Caco-2 (cell line): ENCODE measurements around the gene MS4A6A. TPM values are rescaled to one million over a fixed set of nuclear protein-coding genes. Genes with fewer than 3 reads are reported as not detected.

Experiments used
- BruUV-seq: library from RNA; stranded (reverse); fragments of 400-500 nt; replicated peaks from 2 replicates; lab custom pipeline; 2021; lab: Mats Ljungman, UMichigan
- CTCF ChIA-PET: fragments of 300-600 bp; sonication (Branson Sonifier 250); formaldehyde crosslinking; loops from one replicate; lab custom pipeline; 2022; ENCODE audit warnings: antibody characterized with exemption; lab: Charles Lee
- POLR2A ChIA-PET: fragments of 300-600 bp; sonication (Branson Sonifier 250); formaldehyde crosslinking; loops from one replicate; lab custom pipeline; 2022; ENCODE audit warnings: antibody characterized with exemption; lab: Charles Lee
- DNase-seq, 2 experiments: peaks; one replicate each; pipeline versions ENCODE4 v3.0.0 to v3.0.0-alpha.2; 2020 to 2022
- H3K27me3 ChIP-seq: replicated peaks from 2 replicates; pipeline ENCODE4 v1.6.0; 2011; ENCODE audit warnings: low read length; ENCODE audit not compliant: control insufficient read depth, insufficient read depth
- H3K36me3 ChIP-seq: 2 replicates; pipeline ENCODE4 v1.5.1; 2011; ENCODE audit warnings: low read length; ENCODE audit not compliant: control insufficient read depth, insufficient read depth
- H3K4me1 ChIP-seq: fragments of 250-450 bp; sonication (Bioruptor Pico); 2 replicates; pipeline ENCODE4 v1.5.1; 2020; ENCODE audit warnings: mild to moderate bottlenecking
- H3K4me3 ChIP-seq: 2 replicates; pipeline ENCODE4 v1.5.1; 2011; ENCODE audit warnings: low read depth, mild to moderate bottlenecking, control low read depth, low read length
- H3K9me3 ChIP-seq: fragments of 250-450 bp; sonication (Bioruptor Pico); 2 replicates; pipeline ENCODE4 v1.5.1; 2020; ENCODE audit warnings: mild to moderate bottlenecking, moderate library complexity
- H3K27ac Mint-ChIP-seq: one replicate; pipeline ENCODE4 v1.8.0; 2022; ENCODE audit warnings: mixed read lengths; ENCODE audit not compliant: unreplicated experiment
- H3K27me3 Mint-ChIP-seq: one replicate; pipeline ENCODE4 v1.8.0; 2022; ENCODE audit warnings: mixed read lengths; ENCODE audit not compliant: insufficient read depth, unreplicated experiment
- H3K36me3 Mint-ChIP-seq: one replicate; pipeline ENCODE4 v1.8.0; 2022; ENCODE audit warnings: mild to moderate bottlenecking, mixed read lengths; ENCODE audit not compliant: insufficient read depth, unreplicated experiment
- H3K4me1 Mint-ChIP-seq: one replicate; pipeline ENCODE4 v1.8.0; 2022; ENCODE audit warnings: low read depth, mixed read lengths; ENCODE audit not compliant: unreplicated experiment
- H3K4me3 Mint-ChIP-seq: one replicate; pipeline ENCODE4 v1.8.0; 2022; ENCODE audit warnings: mild to moderate bottlenecking, moderate library complexity, mixed read lengths; ENCODE audit not compliant: unreplicated experiment
- H3K9me3 Mint-ChIP-seq: one replicate; pipeline ENCODE4 v1.8.0; 2022; ENCODE audit warnings: mixed read lengths; ENCODE audit not compliant: unreplicated experiment
- intact Hi-C: fragments of 100-400 bp; cut with micrococcal nuclease; formaldehyde crosslinking; loops from one replicate; pipeline ENCODE4 v1.10.0; 2022; ENCODE audit not compliant: unreplicated experiment
- total RNA-seq: library from RNA; stranded (reverse); gene quantifications from 2 replicates; pipeline ENCODE4 v1.2.3, GENCODE V29; 2022
- TF ChIP-seq, protein P1 (sequence below), 2 experiments: fragments of 200-600 bp in 1 of 2; IDR thresholded peaks; 1 replicate in 1 of 2; 2 replicates in 1 of 2; pipeline versions ENCODE4 v1.5.1 to v1.8.0; 2011 to 2022; ENCODE audit warnings: antibody characterized with exemption in 1 of 2, control low read depth in 1 of 2, inconsistent platforms in 1 of 2, low read depth in 1 of 2, low read length in 1 of 2, mild to moderate bottlenecking in 1 of 2, moderate library complexity in 1 of 2; ENCODE audit not compliant: insufficient read depth in 1 of 2, severe bottlenecking in 1 of 2, unreplicated experiment in 1 of 2

Gene MS4A6A
- total RNA-seq, 1 experiment from 2014 or later = not detected

- ChIA-PET CTCF (no interaction called here), POLR2A (no interaction called here)
- TF ChIP-seq, protein P1, sequence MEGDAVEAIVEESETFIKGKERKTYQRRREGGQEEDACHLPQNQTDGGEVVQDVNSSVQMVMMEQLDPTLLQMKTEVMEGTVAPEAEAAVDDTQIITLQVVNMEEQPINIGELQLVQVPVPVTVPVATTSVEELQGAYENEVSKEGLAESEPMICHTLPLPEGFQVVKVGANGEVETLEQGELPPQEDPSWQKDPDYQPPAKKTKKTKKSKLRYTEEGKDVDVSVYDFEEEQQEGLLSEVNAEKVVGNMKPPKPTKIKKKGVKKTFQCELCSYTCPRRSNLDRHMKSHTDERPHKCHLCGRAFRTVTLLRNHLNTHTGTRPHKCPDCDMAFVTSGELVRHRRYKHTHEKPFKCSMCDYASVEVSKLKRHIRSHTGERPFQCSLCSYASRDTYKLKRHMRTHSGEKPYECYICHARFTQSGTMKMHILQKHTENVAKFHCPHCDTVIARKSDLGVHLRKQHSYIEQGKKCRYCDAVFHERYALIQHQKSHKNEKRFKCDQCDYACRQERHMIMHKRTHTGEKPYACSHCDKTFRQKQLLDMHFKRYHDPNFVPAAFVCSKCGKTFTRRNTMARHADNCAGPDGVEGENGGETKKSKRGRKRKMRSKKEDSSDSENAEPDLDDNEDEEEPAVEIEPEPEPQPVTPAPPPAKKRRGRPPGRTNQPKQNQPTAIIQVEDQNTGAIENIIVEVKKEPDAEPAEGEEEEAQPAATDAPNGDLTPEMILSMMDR (IDR thresholded peaks at IDR 0.05; ENCODE audit: insufficient read depth in 1 of 2, low read depth in 1 of 2, low read length in 1 of 2, severe bottlenecking in 1 of 2, unreplicated experiment in 1 of 2) = no peak
- Histone ChIP-seq H3K27me3 (no peaks in the 10 kb centered on the region), H3K4me3 (no peak overlapping the region), H3K36me3 (no peaks in the 10 kb centered on the region), H3K4me1 (no peaks in the 10 kb centered on the region), H3K9me3 (peaks cover 3% of the 10 kb centered on the region; the same call in 1 of the 2 replicates)
- Mint-ChIP-seq H3K9me3 (peaks cover 13% of the 10 kb centered on the region), H3K4me3 (no peak overlapping the region), H3K4me1 (no peaks in the 10 kb centered on the region), H3K27me3 (peaks cover 5% of the 10 kb centered on the region), H3K27ac (no peak overlapping the region), H3K36me3 (no peaks in the 10 kb centered on the region)
- BruUV-seq = no TSS peak
- intact Hi-C loops = no loop called here
- DNase-seq = no peak
These were observed 14.6 kb upstream of the MS4A6A start for GRCh38 chr11:60197442-60197841.

DNA sequence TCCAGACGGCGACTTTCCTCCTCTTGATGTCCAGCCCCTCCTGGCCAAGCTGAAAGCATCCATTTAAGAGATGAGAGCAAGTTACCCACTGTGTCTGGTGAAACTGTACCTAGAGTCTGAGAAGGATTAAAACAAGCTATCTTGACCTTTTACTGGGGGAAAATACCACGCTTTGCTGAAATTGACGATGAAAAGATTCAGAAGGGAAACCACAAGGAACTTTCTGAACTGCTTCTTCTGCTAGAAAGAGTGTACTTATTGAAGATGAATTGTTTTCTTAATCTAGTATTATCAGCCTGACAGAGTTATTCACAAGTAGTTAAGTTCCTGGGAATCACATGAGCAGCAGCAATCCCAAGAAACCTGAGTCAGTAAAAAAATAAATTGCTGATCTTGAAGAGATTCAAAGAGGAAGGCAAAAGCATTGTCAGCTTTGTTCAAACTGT lies 13.1 kb upstream of the MS4A6A start:
- Mint-ChIP-seq H3K9me3 (peaks cover 17% of the 10 kb centered on the region), H3K4me1 (no peaks in the 10 kb centered on the region), H3K27me3 (peaks cover 5% of the 10 kb centered on the region), H3K4me3 (no peak overlapping the region), H3K27ac (no peak overlapping the region), H3K36me3 (no peaks in the 10 kb centered on the region)
- ChIA-PET POLR2A (no interaction called here), CTCF (no interaction called here)
- intact Hi-C loops = no loop called here
- Histone ChIP-seq H3K4me1 (no peaks in the 10 kb centered on the region), H3K27me3 (no peaks in the 10 kb centered on the region), H3K36me3 (no peaks in the 10 kb centered on the region), H3K9me3 (peaks cover 3% of the 10 kb centered on the region; the same call in 1 of the 2 replicates), H3K4me3 (no peak overlapping the region)
- no TSS peak for BruUV-seq
- TF ChIP-seq, protein P1 (IDR thresholded peaks at IDR 0.05; ENCODE audit: insufficient read depth in 1 of 2, low read depth in 1 of 2, low read length in 1 of 2, severe bottlenecking in 1 of 2, unreplicated experiment in 1 of 2) = no peak
- DNase-seq = no peak

GRCh38 chr11:60194511-60194910 lies 11.6 kb upstream of the MS4A6A start:
- Mint-ChIP-seq H3K4me3 (no peak overlapping the region), H3K4me1 (no peaks in the 10 kb centered on the region), H3K27ac (no peak overlapping the region), H3K36me3 (no peaks in the 10 kb centered on the region), H3K27me3 (peaks cover 5% of the 10 kb centered on the region), H3K9me3 (peaks cover 17% of the 10 kb centered on the region)
- no TSS peak for BruUV-seq
- intact Hi-C loops = no loop called here
- DNase-seq = no peak
- peaks cover 2% of the 10 kb centered on the region; the same call in 1 of the 2 replicates for H3K9me3 ChIP-seq
- H3K36me3 ChIP-seq = no peaks in the 10 kb centered on the region
- TF ChIP-seq, protein P1 (IDR thresholded peaks at IDR 0.05; ENCODE audit: insufficient read depth in 1 of 2, low read depth in 1 of 2, low read length in 1 of 2, severe bottlenecking in 1 of 2, unreplicated experiment in 1 of 2) = no peak
- H3K4me1 ChIP-seq = no peaks in the 10 kb centered on the region
- POLR2A ChIA-PET = no interaction called here
- H3K4me3 ChIP-seq = no peak overlapping the region
- CTCF ChIA-PET = no interaction called here
- no peaks in the 10 kb centered on the region for H3K27me3 ChIP-seq
